HepG2 (cell line): ENCODE results near the gene STPG4. TPM values are rescaled to one million over a fixed set of nuclear protein-coding genes. Genes with fewer than 3 reads are reported as not detected.

ENCODE experiments used
- BORCS8-MEF2B ChIP-seq: sonication (generic); formaldehyde crosslinking; IDR thresholded peaks from 2 replicates; pipeline ENCODE4 v1.8.0; 2022; ENCODE audit warnings: mild to moderate bottlenecking, missing genetic modification reagents
- MTA1 ChIP-seq: sonication (generic); formaldehyde crosslinking; IDR thresholded peaks from 2 replicates; pipeline ENCODE4 v1.4.0; 2020; ENCODE audit warnings: missing genetic modification reagents, mild to moderate bottlenecking, borderline replicate concordance
- NFKB2 ChIP-seq: sonication (generic); formaldehyde crosslinking; IDR thresholded peaks from 2 replicates; pipeline ENCODE4 v1.4.0; 2020; ENCODE audit warnings: missing genetic modification reagents, borderline replicate concordance
- PHF21A ChIP-seq: sonication (generic); formaldehyde crosslinking; IDR thresholded peaks from 2 replicates; pipeline ENCODE4 v1.5.0; 2020; ENCODE audit warnings: mild to moderate bottlenecking, missing genetic modification reagents
- TBX2 ChIP-seq: sonication (generic); formaldehyde crosslinking; IDR thresholded peaks from 2 replicates; pipeline ENCODE4 v1.5.0; 2020; ENCODE audit warnings: missing genetic modification reagents, mild to moderate bottlenecking, borderline replicate concordance
- TEAD3 ChIP-seq: optimal IDR thresholded peaks from 2 replicates; pipeline ENCODE3; 2016; ENCODE audit warnings: borderline replicate concordance
- ZFY ChIP-seq: sonication (generic); formaldehyde crosslinking; IDR thresholded peaks from 2 replicates; pipeline ENCODE4 v1.4.0; 2020; ENCODE audit warnings: missing genetic modification reagents
- ZNF280B ChIP-seq: sonication (generic); formaldehyde crosslinking; IDR thresholded peaks from 2 replicates; pipeline ENCODE4 v1.5.0; 2020; ENCODE audit warnings: missing genetic modification reagents, mild to moderate bottlenecking, borderline replicate concordance
- ZNF431 ChIP-seq: sonication (generic); formaldehyde crosslinking; IDR thresholded peaks from 2 replicates; pipeline ENCODE4 v1.9.0; 2022; ENCODE audit warnings: missing genetic modification reagents, low read depth, mild to moderate bottlenecking, borderline replicate concordance
- ZNF619 ChIP-seq: sonication (generic); formaldehyde crosslinking; IDR thresholded peaks from 2 replicates; pipeline ENCODE4 v1.4.0; 2020; ENCODE audit warnings: mild to moderate bottlenecking, missing genetic modification reagents
- polyA plus RNA-seq, 8 experiments: library from polyadenylated mRNA; depleted of rRNA in 3 of 8; stranded (reverse) in 7 of 8; unstranded in 1 of 8; fragments of >200 nt; fragmentation: Illumina TruSeq in 4 of 8; extraction: Trizol in 4 of 8; gene quantifications; 2 replicates each; pipeline versions ENCODE4 v1.2.1 to v1.2.3, GENCODE V29; 2011 to 2016; ENCODE audit warnings: low read depth in 4 of 8, missing spikeins in 1 of 8, mixed read lengths in 1 of 8; ENCODE audit not compliant: insufficient read depth in 1 of 8
- total RNA-seq, 5 experiments: library from RNA; depleted of rRNA; stranded (reverse); fragments of >200 nt; fragmentation: Illumina TruSeq; extraction: Trizol; gene quantifications; 2 replicates each; pipeline ENCODE4 v1.2.3, GENCODE V29; 2016; ENCODE audit warnings: low read depth in 1 of 5
- TF ChIP-seq, protein P1 (sequence below): sonication (generic); formaldehyde crosslinking; IDR thresholded peaks from 2 replicates; pipeline ENCODE4 v1.4.0; 2020; ENCODE audit warnings: mild to moderate bottlenecking, missing genetic modification reagents
- TF ChIP-seq, protein P2 (sequence below): sonication (generic); formaldehyde crosslinking; conservative IDR thresholded peaks from 2 replicates; pipeline ENCODE4 v1.8.0; 2022; ENCODE audit warnings: low read depth, missing genetic modification reagents
- TF ChIP-seq, protein P3 (sequence below): sonication (generic); formaldehyde crosslinking; IDR thresholded peaks from 2 replicates; pipeline ENCODE4 v1.4.0; 2020; ENCODE audit warnings: low read depth, mild to moderate bottlenecking, missing genetic modification reagents

Gene STPG4
- total and polyA plus RNA-seq, 2 of the 13 experiments (the other 11 are each of a cell fraction or from before 2014, with no cell fraction given), result 0.11 to 0.15 TPM

GRCh38 chr2:47050021-47050760, 104.9 kb downstream of the STPG4 start (continued):
- TF ChIP-seq, protein P1, sequence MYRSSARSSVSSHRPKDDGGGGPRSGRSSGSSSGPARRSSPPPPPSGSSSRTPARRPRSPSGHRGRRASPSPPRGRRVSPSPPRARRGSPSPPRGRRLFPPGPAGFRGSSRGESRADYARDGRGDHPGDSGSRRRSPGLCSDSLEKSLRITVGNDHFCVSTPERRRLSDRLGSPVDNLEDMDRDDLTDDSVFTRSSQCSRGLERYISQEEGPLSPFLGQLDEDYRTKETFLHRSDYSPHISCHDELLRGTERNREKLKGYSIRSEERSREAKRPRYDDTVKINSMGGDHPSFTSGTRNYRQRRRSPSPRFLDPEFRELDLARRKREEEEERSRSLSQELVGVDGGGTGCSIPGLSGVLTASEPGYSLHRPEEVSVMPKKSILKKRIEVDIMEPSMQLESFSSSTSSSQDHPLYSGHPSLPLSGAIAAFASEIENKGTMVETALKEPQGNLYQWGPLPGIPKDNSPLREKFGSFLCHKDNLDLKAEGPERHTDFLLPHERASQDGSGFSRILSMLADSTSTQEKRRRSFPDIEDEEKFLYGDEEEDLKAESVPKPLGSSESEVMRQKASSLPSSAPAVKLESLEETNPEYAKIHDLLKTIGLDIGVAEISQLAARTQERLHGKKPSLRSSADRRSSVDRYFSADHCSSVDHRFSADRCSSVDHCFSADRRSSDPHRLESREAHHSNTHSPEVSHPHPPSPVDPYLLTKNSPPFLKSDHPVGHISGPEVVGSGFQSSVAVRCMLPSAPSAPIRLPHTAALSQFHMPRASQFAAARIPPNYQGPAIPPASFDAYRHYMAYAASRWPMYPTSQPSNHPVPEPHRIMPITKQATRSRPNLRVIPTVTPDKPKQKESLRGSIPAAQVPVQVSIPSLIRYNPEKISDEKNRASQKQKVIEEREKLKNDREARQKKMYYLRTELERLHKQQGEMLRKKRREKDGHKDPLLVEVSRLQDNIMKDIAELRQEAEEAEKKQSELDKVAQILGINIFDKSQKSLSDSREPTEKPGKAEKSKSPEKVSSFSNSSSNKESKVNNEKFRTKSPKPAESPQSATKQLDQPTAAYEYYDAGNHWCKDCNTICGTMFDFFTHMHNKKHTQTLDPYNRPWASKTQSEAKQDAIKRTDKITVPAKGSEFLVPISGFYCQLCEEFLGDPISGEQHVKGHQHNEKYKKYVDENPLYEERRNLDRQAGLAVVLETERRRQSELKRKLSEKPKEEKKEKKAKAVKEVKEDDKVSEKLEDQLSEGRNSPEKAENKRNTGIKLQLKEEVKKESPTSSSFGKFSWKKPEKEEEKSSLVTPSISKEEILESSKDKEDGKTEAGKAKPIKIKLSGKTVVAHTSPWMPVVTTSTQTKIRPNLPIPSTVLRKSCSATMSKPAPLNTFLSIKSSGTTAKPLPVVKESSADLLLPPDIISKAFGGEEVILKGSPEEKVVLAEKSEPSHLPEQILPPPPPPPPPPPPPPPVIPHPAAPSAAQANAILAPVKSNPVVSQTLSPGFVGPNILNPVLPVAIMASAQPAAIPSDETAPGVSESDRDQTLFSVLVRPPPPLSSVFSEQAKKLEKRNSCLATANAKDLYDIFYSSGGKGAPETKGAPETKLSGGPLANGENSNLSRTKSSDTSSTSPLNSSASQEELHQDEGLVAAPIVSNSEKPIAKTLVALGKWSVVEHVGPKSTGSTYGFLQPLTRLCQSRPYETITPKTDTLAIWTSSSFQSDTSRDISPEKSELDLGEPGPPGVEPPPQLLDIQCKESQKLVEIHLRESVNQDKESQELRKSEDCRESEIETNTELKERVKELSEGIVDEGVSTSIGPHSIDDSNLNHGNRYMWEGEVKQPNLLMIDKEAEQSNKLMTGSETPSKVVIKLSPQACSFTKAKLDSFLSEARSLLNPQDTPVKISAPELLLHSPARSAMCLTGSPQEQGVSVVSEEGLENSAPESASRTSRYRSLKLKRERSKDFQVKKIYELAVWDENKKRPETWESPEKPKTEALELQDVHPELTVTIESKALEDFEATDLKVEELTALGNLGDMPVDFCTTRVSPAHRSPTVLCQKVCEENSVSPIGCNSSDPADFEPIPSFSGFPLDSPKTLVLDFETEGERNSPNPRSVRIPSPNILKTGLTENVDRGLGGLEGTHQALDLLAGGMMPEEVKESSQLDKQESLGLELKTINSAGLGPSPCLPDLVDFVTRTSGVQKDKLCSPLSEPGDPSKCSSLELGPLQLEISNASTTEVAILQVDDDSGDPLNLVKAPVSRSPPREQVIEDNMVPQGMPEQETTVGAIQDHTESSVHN, result no peak
- TF ChIP-seq MTA1 (CRISPR knock-in tag), result peak; percentile 88; the same call in 1 of the 2 replicates
- peak; percentile 26; the same call in 1 of the 2 replicates for TF ChIP-seq ZNF280B (CRISPR knock-in tag)
- TF ChIP-seq ZFY (CRISPR knock-in tag), result peak; percentile 37; the same call in 1 of the 2 replicates
- TF ChIP-seq, protein P2, sequence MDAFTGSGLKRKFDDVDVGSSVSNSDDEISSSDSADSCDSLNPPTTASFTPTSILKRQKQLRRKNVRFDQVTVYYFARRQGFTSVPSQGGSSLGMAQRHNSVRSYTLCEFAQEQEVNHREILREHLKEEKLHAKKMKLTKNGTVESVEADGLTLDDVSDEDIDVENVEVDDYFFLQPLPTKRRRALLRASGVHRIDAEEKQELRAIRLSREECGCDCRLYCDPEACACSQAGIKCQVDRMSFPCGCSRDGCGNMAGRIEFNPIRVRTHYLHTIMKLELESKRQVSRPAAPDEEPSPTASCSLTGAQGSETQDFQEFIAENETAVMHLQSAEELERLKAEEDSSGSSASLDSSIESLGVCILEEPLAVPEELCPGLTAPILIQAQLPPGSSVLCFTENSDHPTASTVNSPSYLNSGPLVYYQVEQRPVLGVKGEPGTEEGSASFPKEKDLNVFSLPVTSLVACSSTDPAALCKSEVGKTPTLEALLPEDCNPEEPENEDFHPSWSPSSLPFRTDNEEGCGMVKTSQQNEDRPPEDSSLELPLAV, result no peak
- peak; percentile 43; the same call in 1 of the 2 replicates for TF ChIP-seq TBX2 (CRISPR knock-in tag)
- TF ChIP-seq BORCS8-MEF2B (CRISPR knock-in tag), result peak; percentile 57; the same call in 1 of the 2 replicates
- TF ChIP-seq, protein P3, sequence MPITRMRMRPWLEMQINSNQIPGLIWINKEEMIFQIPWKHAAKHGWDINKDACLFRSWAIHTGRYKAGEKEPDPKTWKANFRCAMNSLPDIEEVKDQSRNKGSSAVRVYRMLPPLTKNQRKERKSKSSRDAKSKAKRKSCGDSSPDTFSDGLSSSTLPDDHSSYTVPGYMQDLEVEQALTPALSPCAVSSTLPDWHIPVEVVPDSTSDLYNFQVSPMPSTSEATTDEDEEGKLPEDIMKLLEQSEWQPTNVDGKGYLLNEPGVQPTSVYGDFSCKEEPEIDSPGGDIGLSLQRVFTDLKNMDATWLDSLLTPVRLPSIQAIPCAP (CRISPR knock-in tag), result no peak
- no peak for TF ChIP-seq ZNF619 (CRISPR knock-in tag)
- peak; percentile 74; the same call in 1 of the 2 replicates for TF ChIP-seq NFKB2 (CRISPR knock-in tag)
- TF ChIP-seq ZNF431, result 0 out of 2 replicates have a peak, but pooled peaks have one; percentile 49
- TF ChIP-seq PHF21A (CRISPR knock-in tag), result 0 out of 2 replicates have a peak, but pooled peaks have one; percentile 33
- TF ChIP-seq TEAD3 (CRISPR knock-in tag), result peak; percentile 11
